Fibroblast of mammary gland (primary cell): Measurements from ENCODE around the gene BCL11B.
"Not testable (repeated sequence)": the region's sequence is repeated elsewhere in the genome, so short reads cannot be mapped to it uniquely, and the experiment has no call there.

Experiments used
- DNase-seq: peaks from one replicate; pipeline ENCODE4 v3.0.0-alpha.2; 2010; ENCODE audit warnings: low read depth
- H3K4me3 ChIP-seq: 2 replicates; pipeline ENCODE4 v1.5.1; 2011; ENCODE audit warnings: low read depth, mild to moderate bottlenecking, low read length, moderate library complexity; ENCODE audit not compliant: control insufficient read depth
- TF ChIP-seq, protein P1 (sequence below): conservative IDR thresholded peaks from 2 replicates; pipeline ENCODE4 v1.5.1; 2011; ENCODE audit warnings: low read depth, low read length, inconsistent platforms; ENCODE audit not compliant: control insufficient read depth, insufficient read depth

Gene BCL11B

DNA sequence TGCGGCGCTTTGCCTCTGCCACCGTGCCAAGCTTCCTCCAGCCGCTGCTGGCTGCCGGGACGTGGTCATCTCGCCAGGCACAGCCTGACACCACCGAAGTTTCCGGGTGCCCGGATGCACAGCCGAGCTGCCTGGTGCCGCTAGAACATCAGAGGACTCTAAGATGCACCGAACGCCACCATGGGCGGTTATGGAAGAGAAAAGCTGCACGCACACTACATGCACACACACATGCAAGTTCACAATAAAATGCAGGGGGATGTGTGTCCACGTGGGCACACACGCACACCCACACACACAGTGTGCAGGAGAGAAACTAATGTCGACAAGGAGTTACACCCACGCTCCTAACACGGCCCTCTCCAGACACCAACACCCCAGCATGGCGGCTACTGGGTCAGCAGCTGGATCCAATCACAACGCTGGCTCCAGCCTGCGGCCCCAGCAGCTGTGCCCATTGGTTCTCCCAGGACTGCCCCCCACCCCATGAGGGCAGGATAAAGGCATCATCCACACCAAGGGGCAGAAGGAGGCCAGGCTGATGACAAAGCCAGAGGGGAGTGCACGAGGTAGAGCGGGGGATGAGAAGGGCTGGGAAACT, 82.7 kb downstream of the BCL11B start:
- H3K4me3 ChIP-seq: no peak overlapping the region
- no peak for DNase-seq
- TF ChIP-seq, protein P1, sequence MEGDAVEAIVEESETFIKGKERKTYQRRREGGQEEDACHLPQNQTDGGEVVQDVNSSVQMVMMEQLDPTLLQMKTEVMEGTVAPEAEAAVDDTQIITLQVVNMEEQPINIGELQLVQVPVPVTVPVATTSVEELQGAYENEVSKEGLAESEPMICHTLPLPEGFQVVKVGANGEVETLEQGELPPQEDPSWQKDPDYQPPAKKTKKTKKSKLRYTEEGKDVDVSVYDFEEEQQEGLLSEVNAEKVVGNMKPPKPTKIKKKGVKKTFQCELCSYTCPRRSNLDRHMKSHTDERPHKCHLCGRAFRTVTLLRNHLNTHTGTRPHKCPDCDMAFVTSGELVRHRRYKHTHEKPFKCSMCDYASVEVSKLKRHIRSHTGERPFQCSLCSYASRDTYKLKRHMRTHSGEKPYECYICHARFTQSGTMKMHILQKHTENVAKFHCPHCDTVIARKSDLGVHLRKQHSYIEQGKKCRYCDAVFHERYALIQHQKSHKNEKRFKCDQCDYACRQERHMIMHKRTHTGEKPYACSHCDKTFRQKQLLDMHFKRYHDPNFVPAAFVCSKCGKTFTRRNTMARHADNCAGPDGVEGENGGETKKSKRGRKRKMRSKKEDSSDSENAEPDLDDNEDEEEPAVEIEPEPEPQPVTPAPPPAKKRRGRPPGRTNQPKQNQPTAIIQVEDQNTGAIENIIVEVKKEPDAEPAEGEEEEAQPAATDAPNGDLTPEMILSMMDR: no peak

DNA sequence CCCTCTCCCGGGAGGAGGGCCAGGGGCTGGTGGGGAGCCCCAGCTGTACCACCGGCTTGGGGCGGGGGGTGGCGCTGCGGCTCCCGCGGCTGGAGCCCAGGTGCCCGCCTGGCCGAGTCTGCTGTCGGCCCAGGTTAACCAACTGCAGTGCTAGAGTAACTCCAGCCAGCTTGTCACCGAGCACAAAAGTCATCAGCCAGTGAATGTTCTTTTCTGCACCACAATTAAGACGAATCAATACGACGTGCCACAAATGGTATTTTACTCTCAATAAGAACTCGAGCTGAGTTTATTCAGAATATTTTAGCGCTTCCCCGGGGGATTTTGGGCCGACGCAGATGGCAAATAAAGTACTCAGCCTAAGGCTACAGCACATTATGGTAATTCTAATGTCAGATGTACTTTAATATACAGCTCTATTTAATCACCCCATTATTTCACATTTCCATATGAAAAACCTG, 83.2 kb downstream of the BCL11B start:
- TF ChIP-seq, protein P1: no peak
- DNase-seq: no peak
- H3K4me3 ChIP-seq: no peak overlapping the region

DNA sequence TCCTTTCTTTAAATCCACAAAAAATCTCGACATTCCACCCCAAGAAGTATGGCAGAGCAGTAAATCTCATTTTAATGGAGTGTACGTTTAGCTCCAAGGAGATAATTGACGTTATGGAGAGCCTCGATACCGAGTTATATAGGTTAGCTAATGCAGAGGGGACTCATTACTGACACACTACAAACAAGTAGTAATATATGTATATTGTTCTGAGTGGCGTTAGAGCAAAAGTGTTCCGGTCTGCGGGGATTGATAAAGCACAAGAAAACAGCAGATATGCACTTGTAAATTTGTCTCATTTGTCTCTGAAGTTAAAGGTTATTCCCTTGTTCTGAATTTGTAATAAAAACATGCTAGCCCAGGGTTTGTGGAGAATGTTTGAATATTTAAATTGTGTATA, 84.1 kb downstream of the BCL11B start:
- no peak for DNase-seq
- TF ChIP-seq, protein P1: no peak
- no peak overlapping the region for H3K4me3 ChIP-seq

DNA sequence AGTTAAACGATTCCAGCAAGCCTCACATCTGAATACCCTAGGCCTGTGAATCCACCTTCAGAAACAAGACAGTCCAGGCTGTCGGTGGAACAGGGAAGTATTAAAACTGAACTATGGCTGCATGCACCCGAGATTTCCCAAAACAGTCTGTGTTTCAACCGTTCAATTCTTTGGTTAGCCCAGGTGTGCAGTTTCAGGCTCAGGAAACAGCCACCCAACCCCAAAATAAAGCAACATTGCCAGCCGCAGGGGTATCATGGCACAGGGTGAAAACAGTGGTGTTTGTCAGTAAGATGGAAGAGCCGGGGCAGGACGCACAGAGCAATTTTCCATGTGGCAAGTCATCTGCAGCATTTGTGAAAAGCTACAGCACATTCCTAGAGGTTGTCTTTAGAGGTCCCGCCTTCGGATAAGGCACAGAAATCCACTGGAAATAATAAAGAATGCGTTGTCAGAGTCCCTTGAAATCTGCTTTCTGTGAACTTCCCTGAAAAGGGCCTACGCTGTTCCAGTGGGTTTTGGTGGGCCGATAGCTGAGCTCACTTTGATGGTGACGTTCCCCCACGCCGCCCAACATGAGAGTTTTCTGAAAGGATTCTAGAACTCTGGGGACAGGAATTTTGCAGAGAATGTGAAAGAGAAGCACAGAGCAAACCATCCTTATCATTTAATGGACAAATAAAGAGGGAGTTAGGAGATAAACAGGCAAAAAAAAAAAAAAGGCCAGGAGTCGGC, 84.9 kb downstream of the BCL11B start:
- H3K4me3 ChIP-seq: no peak overlapping the region
- TF ChIP-seq, protein P1: no peak
- DNase-seq: no peak

DNA sequence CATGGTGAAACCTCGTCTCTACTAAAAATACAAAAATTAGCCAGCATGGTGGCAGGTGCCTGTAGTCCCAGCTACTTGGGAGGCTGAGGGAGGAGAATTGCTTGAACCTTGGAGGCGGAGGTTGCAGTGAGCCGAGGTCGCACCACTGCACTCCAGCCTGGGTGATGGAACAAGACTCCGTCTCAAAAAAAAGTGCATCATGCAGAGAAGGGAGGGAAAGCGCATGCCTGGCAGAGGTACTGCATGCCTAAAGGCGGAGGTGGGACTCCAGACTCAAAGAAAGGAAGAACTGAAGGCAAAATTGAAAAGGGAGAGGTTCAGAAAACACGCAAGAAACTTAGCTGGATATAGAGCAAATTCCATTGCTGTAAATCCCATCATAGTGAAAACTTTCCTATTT, 85.7 kb downstream of the BCL11B start:
- H3K4me3 ChIP-seq, DNase-seq: not testable (repeated sequence)

DNA sequence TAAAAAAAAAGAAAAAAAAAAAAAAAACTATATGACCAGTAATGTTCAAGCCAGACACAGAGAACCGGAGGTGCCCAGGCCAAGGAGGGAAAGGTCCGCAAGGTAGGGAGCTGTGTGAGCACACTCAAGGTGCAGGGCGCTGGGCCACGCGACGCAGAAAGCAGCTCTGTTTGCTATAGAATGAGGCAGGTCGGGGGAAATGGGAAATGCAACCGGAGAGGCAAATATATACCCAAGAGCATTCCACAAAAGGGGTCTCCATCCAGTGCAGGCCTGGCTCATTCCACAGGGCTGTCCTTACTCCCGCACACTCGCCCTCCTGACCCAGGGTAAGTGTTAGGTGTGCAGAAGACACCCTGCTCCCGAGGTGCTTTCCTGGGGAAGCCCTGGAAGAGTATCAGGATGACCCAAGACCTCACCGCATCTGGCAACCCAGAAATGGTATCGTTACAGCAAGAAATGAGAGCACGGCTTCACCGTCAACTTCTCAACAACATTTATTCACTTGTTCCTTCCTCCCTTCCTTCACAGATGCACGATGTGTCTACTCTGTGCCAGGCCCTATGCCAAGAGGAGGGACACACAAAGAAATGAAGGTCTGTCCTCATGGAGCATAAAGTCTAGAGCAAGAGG, 86.4 kb downstream of the BCL11B start:
- no peak overlapping the region for H3K4me3 ChIP-seq
- no peak for DNase-seq
- TF ChIP-seq, protein P1: no peak

DNA sequence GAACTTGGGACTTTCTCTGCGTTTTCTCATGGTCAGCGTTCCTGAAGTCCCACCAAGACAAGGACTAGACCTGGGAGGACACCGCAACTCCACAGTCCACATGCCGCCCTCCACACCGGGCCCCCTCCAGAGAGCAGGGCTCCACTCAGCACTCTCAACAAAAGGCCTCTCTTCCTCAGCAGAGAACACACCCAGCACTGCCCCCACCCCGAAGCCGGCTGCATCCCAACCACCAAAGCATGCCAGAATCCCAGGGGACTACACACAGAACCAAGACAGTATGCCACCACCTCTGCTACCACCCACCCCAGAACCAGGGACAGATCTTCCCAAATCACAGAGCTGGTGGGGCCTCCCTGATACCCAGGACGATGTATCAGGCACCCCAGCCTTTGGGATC, 88.3 kb downstream of the BCL11B start:
- H3K4me3 ChIP-seq: no peak overlapping the region
- TF ChIP-seq, protein P1: no peak
- DNase-seq: no peak
